Measurements from ENCODE around the gene CACNA2D3.

Gene CACNA2D3

DNA sequence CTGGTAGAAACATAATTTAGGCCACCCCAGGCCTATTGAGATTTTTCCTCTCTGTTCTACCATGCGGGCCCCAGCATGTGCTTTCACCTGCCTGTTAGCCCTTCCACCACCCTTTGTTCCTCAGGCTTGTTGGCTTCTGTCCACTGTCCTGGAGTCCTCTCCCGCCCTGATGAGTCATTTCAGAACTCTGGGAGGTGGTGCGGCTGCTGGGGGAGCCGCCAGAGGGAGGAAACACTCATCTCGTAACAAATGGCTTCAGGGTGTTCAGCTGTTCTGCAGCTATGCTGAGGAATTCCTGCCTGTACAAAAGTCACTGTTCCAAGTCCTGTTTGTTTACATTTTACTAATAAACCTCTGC is 769.2 kb downstream of the CACNA2D3 start:
- Histone ChIP-seq H3K4me1 (ENCODE audit: control insufficient read depth, insufficient read depth, low read length, poor library complexity, severe bottlenecking) (peaks cover 10% of the 10 kb centered on the region), H3K4me3 (ENCODE audit: extremely low read depth, insufficient read depth, low read length, poor library complexity, severe bottlenecking) (no peak overlapping the region), H3K27ac (ENCODE audit: low read depth, low read length, severe bottlenecking) (peak overlapping the region; percentile 75), H3K36me3 (ENCODE audit: control insufficient read depth, insufficient read depth, low read length) (no peaks in the 10 kb centered on the region), H3K9me3 (ENCODE audit: control insufficient read depth, low read length) (no peaks in the 10 kb centered on the region)
- WGBS, 2 experiments (ENCODE audit: insufficient coverage in 2 of 2) = 58 to 70% methylated on average over 5 of the region's 5 CpGs

DNA sequence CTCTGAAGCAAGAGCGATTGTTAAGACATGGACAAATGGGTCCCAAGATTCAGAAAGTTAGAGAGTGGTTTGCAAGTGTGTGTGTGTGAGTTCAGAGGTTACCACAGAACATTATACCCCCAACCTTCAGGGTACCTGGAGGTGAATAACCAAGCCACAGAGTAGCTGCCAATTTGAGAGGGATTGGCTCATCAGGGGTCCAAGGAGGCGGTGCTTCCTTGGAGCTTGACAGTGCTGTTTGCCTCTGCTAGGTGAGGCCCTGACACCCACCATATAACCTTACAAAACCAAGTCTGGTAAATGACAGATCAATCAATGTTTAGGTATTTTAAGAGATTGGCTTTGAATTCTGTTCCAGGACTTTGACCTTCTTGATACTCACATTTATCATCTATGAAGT is 769.8 kb downstream of the CACNA2D3 start:
- Histone ChIP-seq H3K4me3 (ENCODE audit: extremely low read depth, insufficient read depth, low read length, poor library complexity, severe bottlenecking) (no peak overlapping the region), H3K4me1 (ENCODE audit: control insufficient read depth, insufficient read depth, low read length, poor library complexity, severe bottlenecking) (peaks cover 10% of the 10 kb centered on the region), H3K9me3 (ENCODE audit: control insufficient read depth, low read length) (no peaks in the 10 kb centered on the region), H3K36me3 (ENCODE audit: control insufficient read depth, insufficient read depth, low read length) (no peaks in the 10 kb centered on the region), H3K27ac (ENCODE audit: low read depth, low read length, severe bottlenecking) (peak overlapping the region; percentile 75)
- 100% methylated on average over 1 of the region's 2 CpGs; no CpG with 5 or more reads in 1 of the 2 experiments for WGBS, 2 experiments (ENCODE audit: insufficient coverage in 2 of 2)

GRCh38 chr3:54895613-54896012 is 773.3 kb downstream of the CACNA2D3 start:
- WGBS, 2 experiments (ENCODE audit: insufficient coverage in 2 of 2) = 92 to 100% methylated on average over 4 of the region's 4 CpGs
- Histone ChIP-seq H3K4me3 (ENCODE audit: extremely low read depth, insufficient read depth, low read length, poor library complexity, severe bottlenecking) (no peak overlapping the region), H3K4me1 (ENCODE audit: control insufficient read depth, insufficient read depth, low read length, poor library complexity, severe bottlenecking) (peaks cover 9% of the 10 kb centered on the region), H3K27ac (ENCODE audit: low read depth, low read length, severe bottlenecking) (no peak overlapping the region), H3K36me3 (ENCODE audit: control insufficient read depth, insufficient read depth, low read length) (no peaks in the 10 kb centered on the region), H3K9me3 (ENCODE audit: control insufficient read depth, low read length) (no peaks in the 10 kb centered on the region)

- 100% methylated on average over 1 of the region's 3 CpGs; no CpG with 5 or more reads in 1 of the 2 experiments for WGBS, 2 experiments (ENCODE audit: insufficient coverage in 2 of 2)
- Histone ChIP-seq H3K36me3 (ENCODE audit: control insufficient read depth, insufficient read depth, low read length) (no peaks in the 10 kb centered on the region), H3K4me1 (ENCODE audit: control insufficient read depth, insufficient read depth, low read length, poor library complexity, severe bottlenecking) (peaks cover 8% of the 10 kb centered on the region), H3K4me3 (ENCODE audit: extremely low read depth, insufficient read depth, low read length, poor library complexity, severe bottlenecking) (no peak overlapping the region), H3K27ac (ENCODE audit: low read depth, low read length, severe bottlenecking) (no peak overlapping the region), H3K9me3 (ENCODE audit: control insufficient read depth, low read length) (no peaks in the 10 kb centered on the region)
Measured at GRCh38 chr3:54897028-54897711, 774.8 kb downstream of the CACNA2D3 start.

GRCh38 chr3:54899273-54899672 is 776.9 kb downstream of the CACNA2D3 start:
- H3K4me1 ChIP-seq (ENCODE audit: control insufficient read depth, insufficient read depth, low read length, poor library complexity, severe bottlenecking) = peaks cover 8% of the 10 kb centered on the region
- no peak overlapping the region for H3K4me3 ChIP-seq (ENCODE audit: extremely low read depth, insufficient read depth, low read length, poor library complexity, severe bottlenecking)
- no peaks in the 10 kb centered on the region for H3K36me3 ChIP-seq (ENCODE audit: control insufficient read depth, insufficient read depth, low read length)
- no peaks in the 10 kb centered on the region for H3K9me3 ChIP-seq (ENCODE audit: control insufficient read depth, low read length)
- 85 to 95% methylated on average over 5 of the region's 6 CpGs for WGBS, 2 experiments (ENCODE audit: insufficient coverage in 2 of 2)
- H3K27ac ChIP-seq (ENCODE audit: low read depth, low read length, severe bottlenecking) = no peak overlapping the region

GRCh38 chr3:54900838-54901591 is 778.7 kb downstream of the CACNA2D3 start:
- Histone ChIP-seq H3K4me1 (ENCODE audit: control insufficient read depth, insufficient read depth, low read length, poor library complexity, severe bottlenecking) (peaks cover 8% of the 10 kb centered on the region), H3K4me3 (ENCODE audit: extremely low read depth, insufficient read depth, low read length, poor library complexity, severe bottlenecking) (no peak overlapping the region), H3K36me3 (ENCODE audit: control insufficient read depth, insufficient read depth, low read length) (no peaks in the 10 kb centered on the region), H3K27ac (ENCODE audit: low read depth, low read length, severe bottlenecking) (peak overlapping the region; percentile 39), H3K9me3 (ENCODE audit: control insufficient read depth, low read length) (no peaks in the 10 kb centered on the region)
- 87 to 92% methylated on average over 7 to 8 of the region's 8 CpGs for WGBS, 2 experiments (ENCODE audit: insufficient coverage in 2 of 2)

DNA sequence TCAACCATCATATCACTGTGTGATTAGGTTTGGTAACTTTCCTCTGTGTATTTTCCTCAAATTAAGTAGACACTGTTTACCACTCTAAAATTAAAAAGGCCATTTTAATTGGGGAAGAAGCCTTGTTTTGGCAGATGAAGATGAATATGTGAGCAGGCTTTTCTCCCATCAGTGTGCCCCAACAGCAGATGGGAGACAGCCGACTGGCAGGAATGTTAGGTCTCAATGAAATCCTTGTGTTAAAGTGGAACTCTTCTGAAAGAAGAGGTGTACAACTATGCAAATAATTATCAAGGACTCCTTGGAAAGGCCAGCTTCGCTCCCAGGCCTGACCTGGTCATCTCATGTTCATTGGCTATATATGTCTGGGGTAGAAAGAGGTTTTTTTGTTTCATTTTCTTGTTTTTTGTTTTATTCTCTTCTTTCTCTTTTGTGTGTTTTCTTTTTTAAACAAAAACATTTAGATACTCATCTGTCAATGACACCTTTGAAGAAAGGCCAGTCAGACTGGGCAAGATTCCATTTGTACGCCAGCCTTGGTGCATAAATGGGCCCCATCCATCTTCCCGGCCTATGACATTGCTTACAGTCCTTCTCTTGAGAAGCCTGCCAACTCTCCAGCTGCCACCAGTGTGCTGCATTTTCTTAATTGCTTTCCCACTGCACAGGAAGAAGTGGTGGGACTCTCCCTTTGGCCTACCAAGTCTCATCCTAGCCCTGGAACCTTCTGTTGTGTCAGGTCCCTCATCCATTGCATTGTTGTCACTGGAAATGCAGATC is 779.7 kb downstream of the CACNA2D3 start:
- no peaks in the 10 kb centered on the region for H3K9me3 ChIP-seq (ENCODE audit: control insufficient read depth, low read length)

DNA sequence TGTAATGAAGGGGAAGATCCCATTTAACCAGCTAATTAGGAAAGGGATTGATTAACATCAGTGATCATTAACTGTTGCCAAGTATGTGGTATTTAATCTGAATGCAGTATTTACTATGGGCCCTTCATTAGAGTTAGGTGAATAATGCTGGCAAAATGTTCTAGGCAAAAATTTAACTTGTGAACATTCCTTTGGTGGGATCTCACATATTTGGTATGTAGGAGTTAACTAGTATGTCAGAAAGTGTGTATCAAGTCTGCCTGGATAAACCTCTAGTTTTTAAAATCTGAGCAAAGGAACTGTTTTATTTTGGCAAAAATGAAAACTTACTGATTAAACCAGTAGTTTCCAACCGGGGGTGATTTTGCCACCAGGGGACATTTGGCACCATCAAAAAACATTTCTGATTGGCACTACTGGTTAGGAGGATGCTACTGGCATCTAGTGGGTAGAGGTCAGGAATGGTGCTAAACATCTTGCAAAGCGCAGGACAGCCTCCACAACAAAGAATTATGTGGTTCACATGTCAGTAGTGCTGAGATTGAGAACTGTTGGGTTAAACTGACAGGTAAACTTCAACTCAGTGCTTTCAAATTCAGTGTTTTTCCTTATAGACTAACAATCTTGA is 783.0 kb downstream of the CACNA2D3 start:
- Histone ChIP-seq H3K4me1 (ENCODE audit: control insufficient read depth, insufficient read depth, low read length, poor library complexity, severe bottlenecking) (peaks cover 8% of the 10 kb centered on the region), H3K4me3 (ENCODE audit: extremely low read depth, insufficient read depth, low read length, poor library complexity, severe bottlenecking) (no peak overlapping the region), H3K27ac (ENCODE audit: low read depth, low read length, severe bottlenecking) (no peak overlapping the region), H3K9me3 (ENCODE audit: control insufficient read depth, low read length) (no peaks in the 10 kb centered on the region), H3K36me3 (ENCODE audit: control insufficient read depth, insufficient read depth, low read length) (no peaks in the 10 kb centered on the region)
- WGBS, 2 experiments (ENCODE audit: insufficient coverage in 2 of 2) = 90 to 100% methylated on average over 1 to 2 of the region's 2 CpGs

More for the DNA sequence above, 779.7 kb downstream of the CACNA2D3 start:
- 84 to 96% methylated on average over 3 to 4 of the region's 4 CpGs for WGBS, 2 experiments (ENCODE audit: insufficient coverage in 2 of 2)
- Histone ChIP-seq H3K27ac (ENCODE audit: low read depth, low read length, severe bottlenecking) (no peak overlapping the region), H3K4me1 (ENCODE audit: control insufficient read depth, insufficient read depth, low read length, poor library complexity, severe bottlenecking) (peaks cover 8% of the 10 kb centered on the region), H3K36me3 (ENCODE audit: control insufficient read depth, insufficient read depth, low read length) (no peaks in the 10 kb centered on the region), H3K4me3 (ENCODE audit: extremely low read depth, insufficient read depth, low read length, poor library complexity, severe bottlenecking) (no peak overlapping the region)

GRCh38 chr3:54905920-54906319 is 783.6 kb downstream of the CACNA2D3 start:
- no peaks in the 10 kb centered on the region for H3K36me3 ChIP-seq (ENCODE audit: control insufficient read depth, insufficient read depth, low read length)
- H3K4me3 ChIP-seq (ENCODE audit: extremely low read depth, insufficient read depth, low read length, poor library complexity, severe bottlenecking) = no peak overlapping the region
- H3K9me3 ChIP-seq (ENCODE audit: control insufficient read depth, low read length) = no peaks in the 10 kb centered on the region
- no peak overlapping the region for H3K27ac ChIP-seq (ENCODE audit: low read depth, low read length, severe bottlenecking)
- peaks cover 8% of the 10 kb centered on the region for H3K4me1 ChIP-seq (ENCODE audit: control insufficient read depth, insufficient read depth, low read length, poor library complexity, severe bottlenecking)
- 94 to 100% methylated on average over 2 to 3 of the region's 3 CpGs for WGBS, 2 experiments (ENCODE audit: insufficient coverage in 2 of 2)

DNA sequence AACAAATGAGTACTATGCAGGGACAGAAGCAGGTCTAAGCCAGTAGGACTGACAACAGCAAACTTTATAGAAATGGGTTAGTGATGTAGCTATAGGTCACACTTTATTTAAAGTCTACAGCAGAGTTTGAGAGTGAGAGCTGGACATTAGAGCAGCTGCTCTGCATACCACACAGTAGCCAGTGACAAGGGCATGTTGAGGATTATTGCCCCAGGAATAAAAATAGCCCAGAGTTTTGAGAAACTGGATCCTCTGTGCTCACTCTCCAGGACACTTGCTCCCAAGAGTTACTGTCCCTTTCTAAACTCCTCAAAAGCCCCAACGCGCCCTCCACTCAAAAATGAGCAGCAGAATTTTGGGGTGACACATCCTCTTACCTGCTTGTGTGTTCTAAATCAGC is 784.4 kb downstream of the CACNA2D3 start:
- no peaks in the 10 kb centered on the region for H3K36me3 ChIP-seq (ENCODE audit: control insufficient read depth, insufficient read depth, low read length)
- H3K4me1 ChIP-seq (ENCODE audit: control insufficient read depth, insufficient read depth, low read length, poor library complexity, severe bottlenecking) = peaks cover 3% of the 10 kb centered on the region
- H3K9me3 ChIP-seq (ENCODE audit: control insufficient read depth, low read length) = peaks cover 4% of the 10 kb centered on the region
- no peak overlapping the region for H3K27ac ChIP-seq (ENCODE audit: low read depth, low read length, severe bottlenecking)
- no peak overlapping the region for H3K4me3 ChIP-seq (ENCODE audit: extremely low read depth, insufficient read depth, low read length, poor library complexity, severe bottlenecking)
- 100% methylated on average over 2 of the region's 2 CpGs; no CpG with 5 or more reads in 1 of the 2 experiments for WGBS, 2 experiments (ENCODE audit: insufficient coverage in 2 of 2)

Data from mesodermal cell (in vitro differentiated cells).